GM21825 (cell line): Measurements from ENCODE around the gene HRK.

Source experiments
- ATAC-seq: cut with Tn5 transposase; IDR thresholded peaks from one replicate; pipeline ENCODE4 v1.9.1; 2021; ENCODE audit warnings: mild to moderate bottlenecking, moderate library complexity; ENCODE audit not compliant: unreplicated experiment

The HRK gene

DNA sequence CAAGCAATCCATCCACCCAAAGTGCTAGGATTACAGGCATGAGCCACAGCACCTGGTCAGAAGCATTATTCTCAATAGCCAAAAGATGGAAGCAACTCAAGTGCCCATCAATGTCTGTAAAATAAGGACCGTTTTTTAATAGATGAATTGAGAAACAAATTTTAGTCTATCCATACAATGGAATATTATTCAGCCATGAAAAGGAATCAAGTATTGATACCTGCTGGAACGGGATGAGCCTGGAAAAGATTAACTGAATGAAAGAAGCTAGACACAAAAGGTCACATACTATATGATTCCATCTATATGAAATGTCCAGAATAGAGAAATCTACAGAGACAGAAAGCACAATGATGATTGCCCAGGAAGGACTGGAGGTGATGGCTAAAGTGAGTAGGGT lies 20.4 kb upstream of the HRK start:
- ATAC-seq: no peak

DNA sequence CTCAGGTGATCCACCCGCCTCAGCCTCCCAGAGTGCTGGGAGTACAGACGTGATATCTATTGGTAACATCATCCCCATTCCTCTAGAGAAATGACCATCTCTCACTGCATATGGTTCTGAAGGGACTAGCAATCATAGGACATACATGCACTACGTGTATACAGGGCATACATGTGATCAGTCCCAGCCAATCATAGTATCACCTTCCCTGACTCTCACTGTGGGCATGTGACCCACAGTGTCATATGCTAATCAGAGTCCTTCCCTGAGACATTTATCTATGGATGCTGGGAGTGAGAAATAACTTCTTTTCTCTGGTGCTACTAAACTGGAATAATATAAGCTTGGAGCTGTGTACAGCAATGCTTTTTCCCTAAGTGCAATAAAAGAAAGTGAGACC lies 17.4 kb upstream of the HRK start:
- ATAC-seq: no peak

DNA sequence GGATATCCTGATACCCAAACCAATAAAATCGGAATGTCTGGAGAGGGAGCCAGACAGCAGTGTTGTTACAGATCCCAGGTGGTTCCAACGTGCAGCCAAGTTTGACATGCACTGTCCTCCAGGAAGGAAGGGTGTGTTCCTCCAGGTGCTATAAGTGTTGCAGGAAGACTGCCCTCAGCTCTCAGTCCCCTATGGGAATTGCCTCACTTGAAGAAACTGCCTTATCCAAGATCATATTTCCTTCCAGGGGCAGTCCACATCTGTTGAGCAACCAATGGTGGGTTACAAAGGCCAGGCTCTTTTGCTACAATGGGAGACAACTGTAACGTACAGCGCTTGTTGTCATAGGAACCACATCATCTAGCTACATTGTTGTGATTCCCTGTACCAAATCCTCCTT lies 16.2 kb upstream of the HRK start:
- ATAC-seq: no peak

DNA sequence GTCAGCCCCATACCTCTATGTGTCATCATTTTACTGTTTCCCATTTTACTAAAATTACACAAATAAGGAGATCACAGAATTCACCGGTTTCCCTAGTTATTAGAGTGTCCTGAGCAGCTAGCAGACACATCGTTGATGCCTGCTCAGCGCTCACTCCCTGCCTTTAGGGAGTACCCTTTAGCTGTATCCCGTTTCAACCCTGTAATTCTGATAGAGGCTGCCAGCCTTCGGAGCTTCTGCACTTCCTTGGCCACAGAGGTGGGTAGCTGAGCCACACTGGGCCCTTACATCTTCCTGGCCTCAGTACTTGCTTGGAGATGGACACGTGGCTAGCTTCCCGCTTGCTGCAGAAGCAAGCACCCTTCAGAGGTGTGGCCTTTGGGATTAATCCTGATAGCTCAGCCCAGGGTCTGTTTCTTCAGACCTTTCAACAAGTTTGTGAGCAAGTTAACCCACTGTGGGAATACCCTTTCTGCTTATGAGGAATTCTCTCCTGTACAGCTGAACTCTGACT lies 15.2 kb upstream of the HRK start:
- ATAC-seq: no peak

DNA sequence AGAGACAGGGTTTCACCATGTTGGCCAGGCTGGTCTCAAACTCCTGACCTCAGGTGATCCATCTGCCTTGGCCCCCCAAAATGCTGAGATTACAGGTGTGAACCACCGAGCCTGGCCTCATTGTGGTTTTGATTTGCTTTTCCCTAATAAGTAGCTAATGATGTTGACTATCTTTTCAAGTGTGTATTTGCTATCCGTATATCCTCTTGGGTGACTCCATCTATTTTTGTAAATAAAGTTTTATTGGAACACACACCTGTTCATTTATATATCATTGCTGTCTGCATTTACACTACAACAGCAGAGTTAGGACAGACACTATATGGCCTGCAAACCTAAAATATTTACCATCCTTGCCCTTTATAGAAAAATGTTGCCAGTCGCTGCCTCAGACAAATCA lies 13.7 kb upstream of the HRK start:
- no peak for ATAC-seq

DNA sequence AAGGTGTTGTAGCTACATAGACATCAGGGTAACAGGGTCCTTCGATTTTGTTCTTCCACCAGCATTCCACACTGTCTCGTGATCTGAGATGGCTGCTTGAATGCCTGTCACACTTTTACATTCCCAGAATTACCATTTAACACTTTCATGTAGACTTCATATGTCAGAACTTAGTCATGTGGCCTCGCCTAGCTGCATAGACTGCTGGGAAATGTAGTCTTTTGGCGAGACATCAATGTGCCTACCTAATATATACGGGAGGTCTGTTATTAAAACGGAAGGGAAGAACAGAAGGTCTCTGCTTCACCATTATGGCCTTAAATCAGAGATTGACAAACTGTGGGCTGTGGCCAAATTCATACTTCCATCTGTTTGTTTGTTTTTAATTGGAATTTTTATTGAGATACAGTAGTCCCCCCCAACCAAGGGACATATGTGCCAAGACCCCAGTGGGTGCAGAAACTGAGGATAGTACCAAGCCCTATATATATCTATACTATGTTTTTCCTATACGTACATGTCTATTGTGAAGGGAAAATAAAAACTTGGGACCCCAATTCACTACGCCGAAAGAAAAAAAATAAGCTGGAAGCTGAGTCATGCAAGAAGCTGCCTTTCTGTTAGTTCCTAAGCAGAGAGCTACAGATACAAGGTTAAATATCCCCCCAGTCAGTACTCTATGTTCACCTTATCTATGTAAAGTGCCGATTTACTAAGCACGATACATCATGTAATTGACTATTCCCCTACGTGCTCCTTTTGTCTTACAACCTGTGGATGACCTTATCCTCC lies 11.3 kb upstream of the HRK start:
- ATAC-seq: no peak

DNA sequence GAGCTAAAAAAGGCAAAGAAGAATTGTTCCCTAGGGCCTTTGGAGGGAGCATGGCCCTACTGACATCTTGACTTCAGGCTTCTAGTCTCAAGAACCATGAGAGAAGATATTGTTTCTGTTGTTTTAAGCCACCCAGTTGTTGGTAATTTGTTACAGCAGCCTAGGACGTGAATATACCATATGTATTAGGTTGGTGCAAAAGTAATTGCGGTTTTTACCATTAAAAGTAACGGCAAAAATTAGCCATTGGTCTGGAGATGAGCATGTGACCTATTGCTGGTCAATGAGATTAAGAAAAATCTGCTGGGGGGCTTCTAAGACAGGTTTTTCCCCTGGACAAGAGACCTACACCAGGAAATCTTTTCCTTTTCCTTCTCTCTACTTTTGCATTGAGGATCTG lies 9.8 kb upstream of the HRK start:
- no peak for ATAC-seq

DNA sequence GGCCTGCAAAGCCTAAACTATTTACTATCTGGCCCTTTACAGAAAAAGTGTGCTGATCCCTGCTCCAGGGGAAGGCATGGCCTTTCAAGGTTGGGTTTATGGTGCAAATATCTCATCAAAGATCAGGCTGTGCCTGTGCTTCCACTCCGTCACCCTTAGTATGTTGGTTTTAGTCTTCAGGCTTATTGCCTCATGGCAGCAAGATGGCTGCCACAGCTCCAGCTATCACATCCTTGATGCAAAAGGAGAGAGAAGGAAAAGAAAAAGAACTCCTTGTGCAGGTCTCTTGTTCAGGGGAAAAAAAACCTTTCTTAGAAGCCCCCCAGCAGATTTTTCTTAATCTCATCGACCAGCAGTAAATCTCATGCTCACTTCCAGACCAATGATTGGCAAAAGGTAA lies 9.1 kb upstream of the HRK start:
- ATAC-seq: no peak

DNA sequence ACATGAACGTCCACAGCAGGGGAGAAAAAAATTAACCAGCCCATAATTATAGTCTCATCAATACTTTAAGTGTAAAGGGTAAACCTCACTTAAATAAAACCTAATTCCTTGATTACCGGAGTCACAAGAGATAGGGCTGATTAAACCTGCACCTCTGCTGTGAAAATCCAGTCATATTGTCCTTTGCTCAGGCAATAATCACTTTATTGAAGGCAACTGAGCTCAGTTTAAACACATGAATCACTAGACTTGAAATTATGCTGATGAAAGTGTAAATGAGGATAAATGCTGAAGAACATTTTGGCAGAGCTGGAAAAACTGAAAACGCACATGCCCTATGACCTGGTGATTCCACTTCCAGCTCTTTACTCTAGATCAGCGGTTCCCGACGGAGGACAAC lies 6.7 kb upstream of the HRK start:
- ATAC-seq: no peak

DNA sequence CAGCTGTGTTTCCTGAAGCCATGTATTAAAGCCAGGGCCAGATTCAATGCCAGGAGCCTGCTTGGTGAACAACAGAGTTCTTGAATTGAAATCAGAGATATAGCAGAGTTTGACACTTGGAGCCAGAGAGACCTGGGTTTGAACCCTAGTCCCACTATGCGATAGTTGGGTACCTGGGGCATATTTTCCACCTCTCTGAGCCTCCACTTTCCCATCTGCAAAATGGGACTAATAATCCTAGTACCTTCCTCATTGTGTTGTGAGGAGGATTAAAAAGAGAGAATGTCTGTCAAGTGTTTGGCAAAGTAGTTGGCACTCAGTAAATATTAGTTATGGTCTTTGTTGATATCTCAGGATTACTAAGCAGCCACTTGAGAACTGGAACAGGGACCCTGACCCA lies 6.0 kb upstream of the HRK start:
- no peak for ATAC-seq

DNA sequence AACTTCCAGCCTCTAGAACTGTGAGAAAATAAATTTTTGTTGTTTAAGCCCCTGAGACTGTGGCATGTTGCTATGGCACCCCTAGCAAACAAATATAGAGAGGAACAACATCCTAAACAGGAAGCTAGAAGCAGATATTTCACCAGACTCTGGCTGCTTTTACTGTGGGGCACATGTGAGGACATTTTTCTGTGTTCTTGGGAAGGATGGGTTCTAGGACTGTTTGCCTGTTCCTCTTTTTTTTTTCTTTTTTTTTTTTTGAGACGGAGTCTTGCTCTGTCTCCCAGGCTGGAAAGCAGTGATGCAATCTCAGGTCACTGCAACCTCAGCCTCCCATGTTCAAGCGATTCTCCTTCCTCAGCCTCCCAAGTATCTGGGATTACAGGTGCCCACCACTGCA lies 4.2 kb upstream of the HRK start:
- no peak for ATAC-seq

DNA sequence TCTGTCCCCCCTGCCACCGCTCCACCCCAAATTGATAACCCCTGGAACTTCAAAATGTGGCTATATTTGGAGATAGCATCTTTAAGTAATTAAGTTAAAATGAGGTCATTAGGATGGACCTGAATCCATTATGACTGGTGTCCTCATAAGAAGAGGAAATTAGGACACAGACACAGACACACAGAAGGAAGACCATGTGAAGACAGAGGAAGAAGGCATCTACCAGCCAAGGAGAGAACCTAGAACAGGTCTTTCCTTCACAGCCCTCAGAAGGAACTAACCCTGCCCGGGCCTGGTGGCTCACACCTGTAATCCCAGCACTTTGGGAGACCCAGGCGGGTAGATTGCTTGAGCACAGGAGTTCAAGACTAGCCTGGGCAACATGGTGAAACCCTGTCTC lies 3.6 kb upstream of the HRK start:
- ATAC-seq: no peak

DNA sequence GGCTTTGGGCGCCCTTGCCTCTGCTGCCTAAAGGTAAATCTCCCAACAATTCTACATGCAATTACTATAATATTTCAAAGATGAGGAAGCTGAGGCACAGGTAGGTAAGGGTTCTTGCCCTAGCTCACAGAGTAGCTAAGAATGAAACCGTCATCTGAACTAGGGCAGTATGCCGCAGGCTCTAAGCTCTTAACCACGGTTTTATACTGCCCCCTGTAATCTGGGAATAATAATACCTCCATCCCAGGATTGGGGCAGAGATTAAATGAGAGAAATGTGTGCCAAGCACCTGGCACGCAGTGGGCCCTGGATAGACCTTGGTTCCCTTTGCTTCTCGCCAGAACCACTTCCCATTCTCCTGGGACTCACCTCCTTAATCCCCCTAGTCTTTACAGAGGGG lies 1.5 kb upstream of the HRK start:
- no peak for ATAC-seq

DNA sequence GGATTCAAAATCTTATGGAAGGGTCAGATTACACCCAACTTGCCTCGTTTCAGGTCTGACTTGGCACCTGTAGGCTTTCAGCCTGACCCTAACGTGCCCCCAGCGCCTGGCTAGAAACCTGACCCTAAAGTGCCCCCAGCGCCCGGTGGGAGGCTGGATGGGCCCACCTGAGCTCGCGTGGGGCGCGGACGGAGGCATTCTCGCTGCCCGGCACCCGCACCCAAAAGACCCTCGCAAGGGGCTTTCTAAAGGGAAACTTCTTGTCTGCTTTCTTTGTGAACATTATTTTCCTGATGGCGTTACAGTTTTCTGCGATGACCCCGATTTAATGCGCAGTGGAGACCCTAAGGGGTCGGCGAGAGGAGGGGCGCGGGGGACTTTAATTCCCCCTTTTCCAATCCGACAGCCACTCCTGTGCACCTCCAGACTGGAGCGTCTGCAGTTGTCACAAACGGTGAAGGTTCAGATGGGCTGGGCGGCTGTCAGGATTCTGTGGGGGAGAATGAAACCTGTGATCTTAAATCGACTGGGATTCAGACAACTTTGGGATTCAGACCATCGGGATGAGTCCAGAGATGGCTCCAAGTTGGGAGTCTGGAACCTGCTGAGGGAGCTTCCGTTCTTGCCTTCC lies 751 bp upstream of the HRK start:
- ATAC-seq: no peak

DNA sequence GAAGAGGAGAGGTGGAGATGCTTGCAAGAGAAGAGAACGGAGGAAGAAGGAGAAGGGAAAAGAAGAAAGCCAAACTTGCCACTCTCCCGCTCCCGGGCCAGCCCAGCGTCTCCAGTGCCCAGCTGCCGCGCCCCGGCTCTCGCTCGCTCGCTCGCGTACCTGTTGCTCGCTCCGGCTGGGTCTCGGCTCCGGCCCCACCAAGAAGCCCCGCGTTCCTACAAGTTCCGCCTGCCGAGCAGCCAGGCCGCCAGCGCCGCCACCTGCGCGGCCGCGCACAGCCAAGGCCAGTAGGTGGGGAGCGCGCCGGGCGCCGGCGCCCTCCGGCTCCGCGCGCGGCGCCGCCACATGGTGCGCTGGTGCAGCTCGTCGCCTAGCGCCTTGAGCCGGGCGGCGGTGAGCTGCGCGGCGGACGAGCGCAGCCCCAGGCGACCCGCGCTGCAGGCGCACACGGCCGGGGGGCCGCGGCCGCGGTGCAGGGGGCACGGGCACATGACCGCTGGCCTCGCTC lies 370 bp downstream of the HRK start:
- ATAC-seq: no peak

DNA sequence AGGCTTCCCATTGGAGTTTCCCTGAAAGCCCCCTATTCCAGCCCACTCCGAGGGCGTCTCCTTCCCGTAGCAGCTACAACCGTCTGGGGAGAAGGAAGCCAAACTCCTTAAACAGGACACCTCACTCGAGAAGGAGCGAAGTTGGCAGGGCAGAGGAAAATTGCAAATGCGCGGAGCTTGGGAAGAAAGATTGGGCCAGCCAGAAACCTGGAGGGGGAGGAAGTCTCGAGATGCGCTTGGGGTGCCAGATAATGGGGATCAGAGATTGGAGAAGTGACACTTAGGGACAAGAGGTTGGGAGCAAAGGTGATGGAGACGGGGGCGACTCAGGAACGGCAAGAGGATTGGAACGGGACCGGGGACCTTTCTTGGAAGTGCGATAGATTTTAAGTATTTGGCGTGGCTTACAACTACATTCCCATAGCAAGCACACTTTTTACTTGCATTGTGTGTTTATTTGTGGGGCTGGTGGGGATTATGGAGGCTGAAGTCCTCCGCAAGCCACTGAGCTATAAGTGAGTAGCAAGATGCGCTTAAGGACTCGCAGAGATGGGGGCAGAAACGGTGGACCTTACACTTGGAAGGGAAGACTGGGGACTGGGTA lies 926 bp downstream of the HRK start:
- ATAC-seq: no peak

DNA sequence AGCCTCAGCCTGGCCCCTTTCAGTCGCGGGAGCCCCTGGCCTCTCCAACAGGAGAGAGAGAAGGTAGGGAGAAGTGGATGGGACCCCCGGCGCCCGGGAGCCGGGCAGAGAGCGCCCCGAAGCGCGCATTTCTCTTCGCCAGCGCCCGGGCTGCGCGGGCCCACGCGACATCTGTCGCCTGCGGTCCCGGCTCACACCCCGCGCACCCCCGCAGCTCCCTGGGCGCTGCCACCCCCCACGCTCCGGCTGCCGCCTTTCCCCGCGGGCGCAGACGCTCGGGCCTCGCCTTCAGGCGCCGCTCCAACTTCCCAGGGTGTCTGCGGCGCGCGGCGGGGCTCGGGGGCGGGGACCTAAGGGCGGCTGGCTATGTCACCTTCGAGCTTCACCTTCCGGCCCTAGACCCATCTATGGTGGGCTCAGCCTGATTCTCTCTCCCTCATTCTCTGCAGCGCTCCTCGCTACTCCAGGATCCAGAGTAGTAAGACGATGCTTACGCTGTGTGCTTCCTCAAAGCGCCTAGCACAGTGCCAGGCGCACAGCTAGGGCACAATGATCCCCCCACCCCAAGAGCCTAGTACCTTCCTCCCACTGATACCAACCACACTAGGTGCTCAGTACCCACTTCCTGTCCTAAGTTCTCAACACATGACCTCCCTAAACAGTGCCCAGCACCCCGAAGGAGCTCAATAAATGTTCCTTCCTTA lies 1.6 kb downstream of the HRK start:
- ATAC-seq: no peak

DNA sequence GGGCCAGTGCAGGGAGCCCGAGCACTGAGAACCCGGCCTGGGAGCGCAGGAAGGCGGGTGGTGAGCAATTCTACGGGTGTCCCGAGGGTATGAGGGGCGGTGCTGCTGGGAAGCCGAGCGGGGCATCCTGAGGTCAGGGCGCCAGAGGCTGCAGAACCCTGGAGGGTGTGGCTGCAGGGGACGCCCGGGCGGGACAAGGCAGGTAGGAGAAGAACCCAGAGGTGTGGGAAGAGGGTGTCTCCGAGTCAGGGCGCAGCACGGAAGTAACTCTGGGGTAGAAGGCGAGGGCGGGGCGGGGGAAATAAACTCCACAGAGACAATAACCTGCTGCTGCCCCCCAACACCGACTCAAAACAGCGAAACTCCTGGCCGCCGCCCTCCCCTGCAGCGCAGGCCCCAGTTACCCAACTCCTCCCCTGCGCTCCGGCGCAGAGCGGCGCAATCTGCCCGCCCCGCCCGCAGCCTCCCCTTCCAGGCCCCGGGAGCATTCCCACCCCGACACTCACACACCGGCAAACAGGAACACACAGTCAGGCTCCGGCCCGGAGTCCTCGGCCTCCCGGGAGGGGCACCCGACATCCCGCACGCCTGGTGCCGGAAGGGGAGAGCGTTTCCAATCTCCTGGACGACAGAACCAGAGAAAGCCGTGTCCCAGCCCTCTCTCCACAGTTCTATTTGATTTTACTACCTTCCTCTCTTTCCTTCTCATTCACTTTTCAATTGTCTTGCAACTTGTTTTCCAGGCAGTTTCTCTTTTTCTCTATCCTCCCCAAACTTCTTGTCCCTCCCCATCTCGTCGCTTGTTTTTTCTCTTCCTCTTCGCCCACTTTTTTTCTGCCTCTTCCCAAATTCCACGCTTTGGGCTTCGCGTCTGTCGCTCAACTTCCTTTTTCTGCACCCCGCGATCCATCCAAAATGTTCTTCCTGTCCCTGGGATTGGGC lies 2.4 kb downstream of the HRK start:
- ATAC-seq: no peak

DNA sequence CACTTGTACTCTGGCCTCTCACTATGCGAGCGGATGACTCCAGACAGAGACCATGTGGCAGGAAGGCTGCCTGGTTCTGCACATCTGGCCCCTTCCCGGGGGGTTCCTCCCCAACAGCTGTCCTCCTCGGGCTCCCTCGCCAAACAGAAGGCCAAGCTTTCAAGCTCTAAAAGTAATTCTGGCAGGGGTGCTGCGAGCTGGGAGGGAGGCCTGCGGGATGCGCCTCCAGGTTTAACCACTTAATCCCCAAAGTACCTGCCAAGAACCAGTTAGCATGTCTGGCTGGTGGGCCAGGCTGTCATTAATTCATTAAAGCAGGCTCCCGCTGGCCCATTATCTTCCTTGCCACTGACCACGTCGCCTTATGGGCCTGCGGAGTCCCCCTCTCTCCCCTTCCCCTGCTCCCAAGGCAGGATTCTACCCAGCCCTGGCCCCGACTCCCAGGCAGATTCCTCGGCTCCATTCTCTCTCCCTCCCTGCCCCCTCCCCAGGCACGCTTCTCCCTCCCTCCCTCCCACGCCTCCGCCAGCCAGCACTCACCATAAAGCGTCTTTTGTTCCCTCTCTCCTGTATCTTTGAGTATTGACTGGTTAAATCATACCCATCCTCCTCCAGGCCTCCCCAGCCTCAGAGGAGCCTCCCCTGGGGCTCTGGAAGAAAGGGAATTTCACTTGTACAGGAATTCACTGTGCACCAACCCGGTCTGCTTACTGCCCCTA lies 4.9 kb downstream of the HRK start:
- ATAC-seq: no peak
